Measurements from ENCODE around the gene CLEC16A.
"Not testable (repeated sequence)": the region's sequence is repeated elsewhere in the genome, so short reads cannot be mapped to it uniquely, and the experiment has no call there.

CLEC16A gene

DNA sequence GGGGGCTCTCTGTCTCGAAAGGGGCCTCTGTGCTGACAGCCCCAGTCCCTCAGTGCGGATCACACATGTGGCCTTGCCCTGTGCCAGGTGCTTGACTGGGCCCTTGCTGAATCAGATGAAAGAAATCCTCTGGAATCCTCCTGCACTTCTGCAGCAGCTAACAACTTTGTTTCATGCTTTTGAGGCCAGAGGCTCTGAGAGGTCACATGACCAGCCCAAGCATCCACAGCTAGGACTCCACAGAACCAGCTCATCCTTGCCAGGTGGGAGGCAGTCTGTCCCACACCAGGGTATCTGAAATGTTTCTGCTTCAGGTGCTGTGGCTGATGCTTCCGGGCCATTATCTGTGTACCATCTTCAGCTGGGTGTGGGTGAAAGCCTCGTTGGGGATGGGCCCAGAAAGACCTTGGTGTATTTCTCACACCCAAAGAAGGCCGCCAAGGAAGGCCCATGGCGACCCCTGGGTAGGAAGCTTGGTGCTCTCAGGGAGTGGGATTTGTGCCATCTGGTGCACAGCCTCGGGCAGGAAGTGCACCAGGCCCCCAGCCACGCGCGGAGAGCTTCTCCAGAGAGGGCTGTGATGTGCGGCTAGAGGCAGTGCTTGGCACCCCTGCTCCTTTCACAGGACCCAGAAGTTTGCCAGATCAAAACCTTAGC lies 143.8 kb downstream of the CLEC16A start:
- no peak for DNase-seq

DNA sequence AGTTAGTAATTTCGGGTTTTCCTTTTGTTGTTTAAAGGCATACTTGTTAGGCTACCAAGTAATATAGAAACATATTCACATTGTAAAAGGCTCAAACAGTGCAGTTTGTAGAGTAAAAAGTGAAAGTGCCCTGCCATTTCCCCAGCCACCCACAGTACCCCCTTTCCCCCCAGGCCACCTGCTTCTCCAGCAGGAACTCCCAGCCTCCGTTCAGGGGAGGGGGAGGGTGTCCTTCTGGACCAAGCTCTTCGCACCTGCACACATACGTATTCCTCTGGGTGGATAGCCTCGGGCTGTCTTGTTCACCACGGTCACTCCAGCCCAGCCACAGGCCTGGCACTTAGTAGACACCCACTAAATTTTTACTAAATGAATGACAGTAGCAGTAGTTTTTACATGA lies 144.5 kb downstream of the CLEC16A start:
- DNase-seq = no peak

DNA sequence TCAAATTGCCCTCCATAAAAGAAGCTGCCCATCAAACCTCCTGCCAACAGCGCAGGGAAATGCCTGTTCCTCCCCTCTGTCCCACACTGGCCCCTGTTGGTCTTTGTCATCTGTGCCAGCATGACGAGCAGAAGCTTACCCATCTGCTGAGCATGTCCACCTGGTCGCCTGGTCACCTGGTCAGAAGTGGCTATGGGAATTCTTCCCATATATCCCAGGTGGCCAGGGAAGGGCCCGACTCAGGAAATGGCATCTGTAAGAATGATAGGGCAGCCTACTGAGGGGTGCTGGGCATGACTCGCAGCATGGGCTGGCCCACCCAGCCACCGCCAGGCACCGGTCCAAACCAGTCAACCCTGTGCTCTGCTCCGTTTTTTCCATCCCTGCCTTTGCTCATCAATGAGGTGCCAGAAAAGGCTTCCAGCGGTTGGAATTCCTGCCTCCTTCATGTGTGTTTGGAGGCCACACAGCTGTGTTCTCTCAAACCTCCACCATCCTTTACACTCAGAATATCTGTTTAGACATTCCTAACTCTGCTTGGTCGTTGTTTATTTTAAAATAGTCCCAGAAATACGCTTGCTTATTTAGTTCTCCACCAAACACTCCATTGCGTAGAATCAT lies 145.2 kb downstream of the CLEC16A start:
- DNase-seq = no peak

DNA sequence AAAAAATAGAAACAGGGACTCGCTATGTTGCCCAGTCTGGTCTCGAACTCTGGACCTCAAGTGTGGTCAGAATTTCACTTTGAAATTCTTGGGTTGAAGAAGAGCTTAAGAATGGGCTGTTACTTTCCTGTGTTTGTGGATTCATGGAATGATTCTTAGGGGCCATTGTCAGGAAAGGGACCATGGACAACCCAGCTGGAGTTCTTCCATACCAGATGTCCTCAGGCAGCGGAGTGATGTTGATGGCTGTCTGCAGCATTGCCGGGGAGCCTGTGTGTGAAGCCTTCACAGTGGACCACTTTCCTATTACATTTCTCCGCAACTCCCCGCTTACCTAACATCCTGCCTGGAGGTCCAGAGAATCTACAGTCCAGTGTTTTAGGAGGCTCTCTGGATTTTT lies 145.9 kb downstream of the CLEC16A start:
- DNase-seq = no peak

DNA sequence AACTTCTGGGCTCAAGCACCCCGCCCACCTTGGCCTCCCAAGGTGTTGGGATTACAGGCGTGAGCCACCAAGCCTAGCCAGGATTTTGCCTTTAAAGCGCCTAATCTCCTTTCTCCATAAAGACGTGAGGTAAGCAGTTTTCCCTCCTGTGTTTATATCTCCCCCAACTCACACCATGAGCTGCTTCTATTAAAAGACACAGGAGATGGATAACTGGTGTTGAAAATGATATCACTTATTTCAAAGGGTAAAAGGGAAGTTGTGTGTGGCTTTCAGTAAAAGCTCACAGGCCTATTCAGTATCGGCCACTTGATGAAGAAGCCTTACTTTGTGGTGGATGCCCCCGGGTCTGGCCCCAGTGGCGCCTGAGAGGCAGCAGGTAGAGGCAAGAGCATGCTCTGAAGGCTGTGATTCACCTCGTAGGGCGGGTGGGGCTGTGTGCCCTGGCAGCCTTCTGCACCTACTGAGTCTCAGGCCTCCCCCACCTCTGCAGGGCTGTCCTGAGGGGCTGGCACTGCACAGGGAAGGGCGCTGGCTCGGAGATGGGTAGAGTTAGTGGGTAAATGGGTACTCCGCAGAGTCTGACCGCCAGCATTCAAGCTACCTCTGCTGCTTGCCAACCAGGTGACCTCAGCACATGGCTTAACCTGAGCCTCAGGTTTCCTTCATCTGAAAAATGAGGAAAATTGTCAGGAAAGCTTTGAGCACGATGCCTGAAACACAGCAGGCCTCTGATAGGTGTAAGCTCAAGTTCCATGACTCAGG lies 146.8 kb downstream of the CLEC16A start:
- no peak for DNase-seq

DNA sequence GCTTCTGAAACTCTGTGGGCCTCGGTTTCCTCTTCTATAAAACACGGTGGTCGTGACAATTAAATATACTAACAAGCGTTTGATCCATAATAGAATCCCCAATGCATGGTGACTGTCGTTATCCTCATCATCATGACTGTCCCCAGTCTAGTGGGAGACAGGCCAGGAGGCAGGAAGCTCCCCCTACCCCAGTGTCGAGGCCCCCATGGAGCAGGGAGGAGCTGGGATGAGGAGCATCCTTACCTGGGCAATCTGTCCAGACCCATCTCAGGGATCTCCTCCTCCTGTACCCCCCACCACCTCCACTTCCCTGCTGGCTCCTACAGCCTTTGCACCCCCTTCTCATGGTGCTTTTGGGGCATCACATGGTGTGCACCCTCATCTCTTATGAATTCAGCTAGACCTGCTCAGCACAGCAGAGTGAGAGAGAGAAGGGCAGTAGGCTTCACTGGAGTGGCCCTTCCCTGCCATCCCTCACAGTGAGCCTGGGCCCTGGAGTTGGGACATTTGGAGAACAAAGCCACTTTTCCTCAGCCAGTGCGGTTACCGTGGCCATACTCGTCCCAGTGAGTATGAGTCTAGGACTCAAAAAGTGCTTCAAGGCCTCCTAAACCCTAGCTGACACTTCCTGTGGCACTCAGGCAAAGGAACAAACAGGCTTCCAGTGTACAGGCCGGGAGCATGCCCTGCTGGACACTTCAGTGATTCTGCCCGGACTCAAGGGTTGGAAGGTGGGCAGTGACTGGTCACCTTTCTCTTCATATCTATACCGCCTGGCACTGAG lies 148.6 kb downstream of the CLEC16A start:
- no peak for DNase-seq

DNA sequence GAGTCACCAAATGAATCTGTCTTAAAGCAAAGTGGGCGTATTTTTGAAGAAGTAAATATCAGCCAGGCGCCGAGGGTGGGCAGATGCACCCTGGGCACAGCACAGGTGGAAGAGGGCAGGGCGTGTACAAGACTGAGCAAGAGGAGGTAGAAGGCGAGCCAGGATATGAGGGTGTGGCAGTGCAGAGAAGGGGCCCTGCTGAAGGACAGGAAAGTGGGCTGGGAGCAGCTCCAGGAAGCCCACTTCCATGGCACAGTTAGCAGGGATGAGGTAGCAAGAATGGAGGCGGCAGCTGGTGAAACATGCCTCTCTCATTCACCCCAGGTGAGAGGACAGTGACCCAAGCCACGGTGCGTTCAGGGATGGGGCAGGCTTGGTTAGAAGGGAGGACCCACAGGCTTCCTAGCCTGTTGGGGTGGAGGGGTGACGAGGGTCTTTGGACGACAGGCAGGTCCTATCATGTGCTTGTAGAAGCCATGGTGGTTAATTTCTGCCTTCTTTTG lies 149.3 kb downstream of the CLEC16A start:
- DNase-seq = no peak

DNA sequence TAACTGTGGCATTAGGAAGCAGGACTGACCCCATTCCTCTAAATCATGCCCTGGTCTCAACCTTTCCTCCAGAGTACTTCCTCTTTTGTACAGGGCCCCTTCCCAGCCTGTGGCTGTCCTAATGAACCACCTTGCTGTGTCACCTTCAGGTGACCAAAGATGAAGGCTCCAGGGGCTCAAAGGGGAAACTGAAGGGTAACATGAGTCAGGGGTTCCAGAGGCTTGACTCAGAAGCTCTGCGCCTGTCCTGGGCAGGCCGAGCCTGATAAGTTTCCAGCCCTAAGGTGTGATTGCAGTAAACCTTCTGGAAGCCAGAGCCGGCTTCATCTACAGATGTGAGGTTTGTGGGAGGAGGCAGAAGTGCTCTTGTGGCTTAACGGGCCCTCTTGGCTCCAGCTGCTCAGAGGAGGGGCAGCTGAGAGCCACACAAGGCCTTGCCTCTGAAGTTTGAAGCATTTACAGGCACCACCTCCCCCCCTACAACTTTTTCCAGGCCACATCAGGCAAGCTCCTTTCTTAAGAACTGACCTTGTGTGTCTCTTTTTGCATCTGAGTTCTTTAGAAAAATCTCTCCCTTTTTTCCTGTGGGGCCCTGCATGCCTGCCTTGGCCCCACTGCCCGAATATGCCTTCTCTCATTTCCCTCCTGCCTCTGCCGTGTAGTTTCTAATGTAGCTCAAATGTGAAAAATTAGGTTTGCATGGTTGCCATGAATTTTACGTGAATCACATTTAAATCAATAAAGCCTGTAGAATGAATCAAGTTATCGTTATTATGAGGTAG lies 149.9 kb downstream of the CLEC16A start:
- DNase-seq = no peak

DNA sequence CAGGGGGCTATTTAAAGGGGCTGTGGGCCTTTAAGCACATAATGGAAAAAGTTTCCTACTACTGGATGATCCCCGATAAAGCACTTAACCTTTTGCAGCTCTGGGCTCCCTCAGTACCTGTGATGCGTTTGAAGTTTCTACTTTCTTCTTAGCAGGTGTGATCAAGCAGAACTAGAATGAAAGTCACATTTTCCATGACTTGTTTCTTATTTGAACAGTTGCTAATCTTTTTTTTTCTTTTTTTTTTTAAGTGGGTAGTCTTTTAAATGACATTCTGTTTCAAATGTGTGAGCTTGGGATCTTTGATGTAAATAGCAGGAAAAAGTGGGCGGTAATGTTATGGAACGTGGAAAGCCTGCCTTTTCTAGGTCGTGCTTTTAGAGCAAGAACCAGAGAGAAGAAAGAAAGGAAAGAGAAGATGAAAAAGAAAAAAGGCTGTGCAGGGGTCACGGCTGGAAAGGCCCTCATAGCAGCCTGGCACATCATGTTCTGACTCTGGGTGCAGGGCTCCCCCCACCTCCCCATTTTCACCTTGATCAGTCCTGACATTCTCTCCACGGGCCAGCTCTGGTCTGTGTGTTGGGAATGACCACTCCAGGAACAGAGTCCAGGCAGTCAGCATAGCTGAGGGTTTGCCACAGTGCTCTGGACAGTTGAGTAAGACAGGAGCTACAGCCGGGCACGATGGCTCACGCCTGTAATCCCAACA lies 150.6 kb downstream of the CLEC16A start:
- no peak for DNase-seq

DNA sequence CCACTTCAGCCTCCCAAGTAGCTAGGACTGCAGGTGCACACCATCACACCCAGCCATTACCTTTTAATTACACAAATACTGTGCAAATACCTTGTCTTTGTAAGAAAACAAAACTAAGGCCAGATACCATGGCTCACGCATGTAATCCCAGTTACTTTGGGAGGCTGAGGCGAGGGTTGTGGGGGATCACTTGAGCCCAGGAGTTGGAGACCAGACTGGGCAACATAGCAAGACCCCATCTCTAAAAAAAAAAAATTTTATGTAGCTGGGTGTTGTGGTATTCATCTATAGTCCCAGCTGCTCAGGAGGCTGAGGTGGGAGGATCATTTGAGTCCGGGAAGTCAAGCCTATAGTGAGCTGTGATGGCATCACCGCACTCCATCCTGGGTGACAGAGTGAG lies 151.6 kb downstream of the CLEC16A start:
- DNase-seq = no peak

DNA sequence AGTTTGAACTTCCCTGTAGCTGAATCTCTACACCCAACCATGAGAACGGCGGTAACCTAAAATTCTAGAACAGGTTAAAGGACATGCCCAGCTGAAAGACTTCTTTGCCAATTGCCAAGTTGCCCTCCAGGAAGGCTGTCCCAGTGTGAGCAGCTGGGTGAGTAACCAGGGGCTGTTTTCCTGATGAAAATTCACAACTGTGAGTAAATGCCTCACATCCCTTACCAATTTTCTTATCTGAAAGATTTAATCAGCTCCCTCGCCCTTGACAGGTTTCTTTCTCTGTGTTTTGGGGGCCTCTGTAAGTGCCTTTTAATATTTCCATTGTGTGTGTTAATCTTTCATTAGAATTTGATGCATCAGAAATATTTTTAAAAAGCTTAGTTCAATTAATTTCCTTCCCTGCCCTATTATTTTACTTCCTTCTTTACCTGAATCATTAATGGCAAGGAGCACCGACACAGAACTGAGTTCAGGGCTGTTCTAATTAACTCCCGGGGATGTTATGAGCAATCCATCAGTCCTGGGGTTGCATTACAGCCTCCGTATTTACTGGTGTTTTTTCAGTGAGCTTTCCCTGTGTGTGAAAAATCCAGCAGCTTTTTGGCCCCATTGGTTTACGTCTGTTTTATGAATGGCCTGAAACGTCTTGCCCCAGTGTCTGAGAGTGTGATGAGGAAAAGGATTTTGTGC lies 152.9 kb downstream of the CLEC16A start:
- no peak for DNase-seq

DNA sequence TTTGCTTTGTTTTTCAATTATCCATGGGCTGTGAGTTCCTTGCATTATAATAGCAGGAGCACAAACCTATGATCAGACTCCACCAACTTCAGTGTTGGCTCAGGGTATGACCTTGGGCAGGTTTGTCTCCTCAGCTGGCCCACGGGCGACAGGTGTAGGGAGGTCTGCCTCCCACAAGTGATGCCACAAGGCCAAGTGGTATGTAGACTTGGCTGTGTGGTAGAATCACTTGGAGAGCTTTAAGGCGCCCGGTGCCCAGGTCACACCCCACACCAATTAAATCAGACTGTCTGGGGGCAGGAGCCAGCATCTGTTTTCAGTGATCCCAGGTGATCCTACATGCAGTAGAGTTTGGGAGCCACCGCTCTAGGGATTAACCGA lies 153.4 kb downstream of the CLEC16A start:
- DNase-seq = no peak

DNA sequence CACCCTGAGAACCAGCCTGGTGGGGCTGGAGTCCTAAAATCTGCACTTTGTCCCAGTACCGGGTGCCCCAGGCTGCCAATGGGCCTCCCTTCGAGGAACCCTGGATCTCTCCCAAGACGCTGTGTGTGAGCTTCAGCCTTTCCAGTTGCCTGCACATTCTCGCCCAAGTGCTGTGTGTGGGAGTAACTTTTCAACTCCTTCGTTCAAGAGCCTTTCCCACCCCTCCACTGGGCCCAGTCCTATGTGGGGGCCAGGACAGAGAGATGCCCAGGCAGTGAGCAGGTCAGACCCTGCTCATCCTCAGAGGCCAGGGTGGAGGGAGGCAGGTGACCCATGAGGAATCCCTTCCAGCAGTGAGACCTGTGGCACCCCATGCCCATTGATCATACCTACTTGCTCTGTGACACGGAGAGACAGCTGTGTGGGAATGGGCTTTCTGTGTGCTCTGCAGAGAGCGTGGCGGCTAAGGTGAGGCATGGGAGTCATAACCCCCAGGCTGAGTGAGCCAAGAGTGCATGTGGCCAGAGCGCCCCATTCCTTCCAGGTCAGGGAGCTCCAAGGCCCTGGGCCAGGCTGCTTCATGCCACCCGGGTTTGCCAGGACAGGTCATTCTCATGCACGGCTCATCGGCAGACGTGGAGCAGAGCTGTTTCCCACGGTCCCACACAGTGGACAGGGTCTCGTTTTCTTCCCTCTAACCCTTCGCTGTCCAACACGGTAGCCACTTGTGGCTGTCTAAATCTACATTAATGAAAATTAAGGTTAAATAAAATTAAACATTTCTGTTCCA lies 154.4 kb downstream of the CLEC16A start:
- peak; percentile 9 for DNase-seq

DNA sequence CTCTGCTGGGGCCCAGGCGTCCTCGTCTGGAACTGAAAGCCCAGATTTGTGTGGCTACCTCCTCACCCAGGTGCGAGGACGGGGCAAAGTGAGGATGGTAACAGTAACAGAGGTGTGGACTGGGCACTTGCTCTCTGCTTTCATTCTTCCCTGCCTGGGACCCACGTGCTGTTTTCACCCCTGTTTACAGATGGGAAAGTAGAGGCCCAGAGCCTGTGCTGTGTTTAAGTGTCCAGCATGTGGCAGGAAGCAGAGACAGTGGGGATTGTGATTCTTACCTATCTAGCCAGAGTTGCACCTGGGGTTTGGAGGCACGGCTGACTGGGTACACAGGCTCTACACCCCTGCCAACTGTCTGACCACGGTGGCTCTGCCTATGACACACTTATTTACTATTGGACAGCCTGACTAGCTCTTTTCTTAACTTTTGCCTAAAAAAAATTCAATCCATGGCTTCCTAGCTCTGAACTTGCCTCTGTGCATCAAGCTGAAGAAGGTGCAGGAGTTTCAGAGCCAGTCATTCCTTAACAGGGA lies 155.4 kb downstream of the CLEC16A start:
- no peak for DNase-seq

DNA sequence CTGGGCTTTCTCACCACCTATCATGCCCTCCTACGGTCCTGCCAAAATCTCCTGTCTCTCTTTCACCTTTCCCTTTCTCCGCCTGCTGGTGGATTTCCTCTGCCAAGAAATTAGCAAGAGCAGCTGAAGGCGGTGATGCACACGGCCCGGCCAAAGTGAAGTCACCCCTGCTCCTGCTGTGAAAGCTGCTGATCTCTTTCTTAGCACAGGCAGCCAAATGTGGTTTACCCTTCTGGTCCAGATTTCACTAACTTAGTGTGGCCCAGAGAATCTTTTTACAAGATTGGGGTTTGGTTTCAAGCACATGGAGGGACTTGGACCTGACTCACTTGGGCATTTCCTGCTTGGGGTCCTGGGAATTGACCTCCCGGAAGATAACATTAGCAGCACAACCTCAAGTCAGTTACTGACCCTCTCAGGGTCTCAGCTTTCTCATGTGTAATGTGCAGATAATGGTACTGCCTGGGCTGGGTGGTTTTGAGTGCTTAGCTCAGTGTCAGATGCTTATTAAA lies 155.9 kb downstream of the CLEC16A start:
- peak; percentile 16 for DNase-seq

DNA sequence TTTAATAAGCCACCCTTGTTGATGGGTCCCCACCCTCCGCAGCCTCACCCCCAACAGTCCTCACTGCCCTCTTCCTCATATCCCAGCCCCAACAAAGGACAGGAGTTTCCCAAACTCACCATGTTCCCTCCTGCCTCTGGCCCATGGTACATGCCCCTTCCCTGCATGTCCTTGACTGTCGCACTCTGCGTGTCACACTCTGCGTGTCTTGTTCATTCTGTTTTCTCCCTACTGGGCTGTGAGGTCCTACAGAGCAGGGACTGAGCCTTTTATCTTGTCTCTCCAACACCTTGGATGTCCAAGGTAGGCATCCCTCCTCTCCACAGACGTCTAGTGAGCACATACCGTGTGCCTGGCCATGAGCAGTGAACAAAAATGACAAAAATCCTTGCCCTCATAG lies 156.9 kb downstream of the CLEC16A start:
- DNase-seq = no peak

DNA sequence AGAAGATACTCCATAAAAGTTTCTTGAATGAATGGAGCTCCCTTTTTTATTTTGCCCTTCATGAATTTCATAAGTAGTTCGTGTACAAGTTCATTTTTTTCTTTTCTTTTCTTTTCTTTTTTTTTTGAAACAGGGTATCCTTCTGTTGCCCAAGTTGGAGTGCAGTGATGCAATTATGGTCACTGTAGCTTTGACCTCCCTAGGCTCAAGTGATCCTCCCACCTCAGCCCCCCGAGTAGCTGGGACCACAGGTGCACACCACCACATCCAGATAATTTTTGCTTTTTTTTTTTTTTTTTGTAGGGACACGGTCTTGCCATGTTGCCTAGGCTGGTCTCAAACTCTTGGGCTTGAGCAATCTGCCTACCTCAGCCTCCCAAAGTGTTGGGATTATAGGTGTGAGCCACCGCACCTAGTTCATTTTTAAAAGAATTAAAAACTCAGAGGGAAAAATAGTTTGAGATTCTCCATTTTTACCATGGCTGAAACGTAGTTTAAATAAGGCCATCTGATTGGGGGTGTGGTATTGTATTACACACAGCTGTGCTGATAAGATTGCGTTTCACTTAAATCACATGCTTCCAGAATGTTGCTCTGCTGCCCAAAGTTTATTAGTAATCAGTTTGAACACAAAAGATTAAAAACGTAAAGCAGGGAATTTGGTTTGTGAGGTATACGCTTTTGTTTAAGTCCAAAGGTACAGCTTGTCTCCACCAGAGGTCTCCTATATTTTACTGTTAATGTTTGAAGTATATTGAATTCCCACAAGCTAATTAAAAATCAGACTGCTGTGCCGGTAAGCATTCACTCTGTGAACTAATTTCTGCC lies 157.5 kb downstream of the CLEC16A start:
- no peak for DNase-seq

DNA sequence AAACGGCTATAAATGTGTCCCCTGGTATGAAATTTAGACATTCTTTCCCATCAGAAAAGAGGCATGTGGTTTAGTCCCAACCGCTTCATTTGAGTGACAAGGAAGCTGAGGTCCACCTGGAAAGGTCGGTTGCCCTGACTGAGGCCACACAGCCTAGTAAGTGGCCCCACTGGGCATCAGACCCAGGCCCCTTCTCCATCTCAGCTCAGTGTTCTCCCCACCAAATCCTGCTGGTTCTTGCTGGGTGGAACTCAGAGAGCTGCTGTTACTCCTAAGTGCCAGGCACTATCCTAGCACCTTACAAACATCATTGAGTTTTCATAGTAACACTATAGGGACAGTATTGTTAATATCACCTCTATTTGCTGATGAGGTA lies 158.1 kb downstream of the CLEC16A start:
- DNase-seq = no peak

DNA sequence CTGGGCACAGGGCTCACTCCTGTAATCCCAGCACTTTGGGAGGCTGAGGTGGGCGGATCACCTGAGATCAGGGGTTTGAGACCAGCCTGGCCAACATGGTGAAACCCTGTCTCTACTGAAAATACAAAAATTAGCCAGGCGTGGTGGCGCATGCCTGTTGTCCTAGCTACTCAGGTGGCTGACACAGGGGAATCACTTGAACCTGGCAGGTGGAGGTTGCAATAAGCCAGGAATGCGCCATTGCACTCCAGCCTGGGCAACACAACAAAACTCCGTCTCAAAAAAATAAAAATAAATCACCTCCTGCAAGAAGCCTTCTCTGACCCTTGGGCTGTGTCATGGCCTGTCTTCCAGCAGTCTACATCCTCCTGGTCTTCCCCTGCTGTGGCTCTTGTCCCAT lies 158.9 kb downstream of the CLEC16A start:
- DNase-seq = not testable (repeated sequence)

All from midbrain (tissue), 1 donor.